Measurements from ENCODE around the gene TMEM167A. TPM values are rescaled to one million over a fixed set of nuclear protein-coding genes. Genes with fewer than 3 reads are reported as not detected.

Gene TMEM167A
- total and polyA plus RNA-seq, 2 donors (not counting 1 experiment from before 2014, with no cell fraction given), result 9.2 to 41.2 TPM

- H3K79me2 ChIP-seq (ENCODE audit: control insufficient read depth, insufficient read depth, low read length), result no peaks in the 10 kb centered on the region
- no peak for DNase-seq
- WGBS (ENCODE audit: insufficient coverage), result 100% methylated on average over 2 of the region's 3 CpGs
- TF ChIP-seq CTCF (IDR thresholded peaks at IDR 0.05) (no peak), EZH2 (IDR thresholded peaks at IDR 0.05; ENCODE audit: borderline replicate concordance, insufficient read depth, low read depth, low read length, poor library complexity, severe bottlenecking) (no peak)
- H3K4me3 Mint-ChIP-seq, result no peak overlapping the region
- no peaks in the 10 kb centered on the region for H3K4me1 ChIP-seq (ENCODE audit: control insufficient read depth in 2 of 2, insufficient read depth in 2 of 2, low read length in 2 of 2)
- H3K9me3 Mint-ChIP-seq (ENCODE audit: insufficient read depth), result peaks cover 5% of the 10 kb centered on the region
- no peaks in the 10 kb centered on the region for H3K27me3 ChIP-seq (replicated peaks in 1 of 4; ENCODE audit: control extremely low read depth in 1 of 4, control insufficient read depth in 3 of 4, insufficient read depth in 4 of 4, low read length in 3 of 4)
- intact Hi-C loops (cut with micrococcal nuclease), result no loop called here
- ChIA-PET CTCF (no interaction called here), POLR2A (no interaction called here)
- H3K4me1 Mint-ChIP-seq, result no peaks in the 10 kb centered on the region
- H2AFZ ChIP-seq (ENCODE audit: insufficient read depth, low read depth, low read length, poor library complexity, severe bottlenecking), result no peak overlapping the region
- H4K20me1 ChIP-seq (ENCODE audit: control insufficient read depth, insufficient read depth, low read length, poor library complexity, severe bottlenecking), result no peaks in the 10 kb centered on the region
- peaks cover 3 to 4% of the 10 kb centered on the region in 2 experiments for H3K36me3 ChIP-seq (replicated peaks in 1 of 2; ENCODE audit: control extremely low read depth in 1 of 2, control insufficient read depth in 1 of 2, extremely low read depth in 1 of 2, insufficient read depth in 2 of 2, low read length in 1 of 2)
- H3K9me3 ChIP-seq (ENCODE audit: control extremely low read depth in 1 of 3, control insufficient read depth in 2 of 3, insufficient read depth in 1 of 3, low read length in 2 of 3), result peaks cover 0 to 3% (median 0%) of the 10 kb centered on the region in 3 donors
- ATAC-seq (ENCODE audit: low read depth), result no peak
- H3K9ac ChIP-seq (ENCODE audit: low read length), result no peak overlapping the region
- H3K4me2 ChIP-seq (replicated peaks; ENCODE audit: low read depth, low read length, poor library complexity, severe bottlenecking), result no peak overlapping the region
- H3K27ac Mint-ChIP-seq, result no peak overlapping the region
- H3K27ac ChIP-seq (ENCODE audit: low read length in 2 of 2), result no peak overlapping the region
- H3K27me3 Mint-ChIP-seq, result no peaks in the 10 kb centered on the region
- H3K4me3 ChIP-seq (ENCODE audit: control extremely low read depth in 1 of 5, extremely low read depth in 1 of 5, insufficient read depth in 1 of 5, low read depth in 2 of 5, low read length in 4 of 5), result no peak overlapping the region
Observed at GRCh38 chr5:83107692-83108420, 30.7 kb upstream of the TMEM167A start.

GRCh38 chr5:83104021-83104420, 26.8 kb upstream of the TMEM167A start:
- Histone ChIP-seq H3K27ac (ENCODE audit: low read length in 2 of 2) (no peak overlapping the region), H3K4me1 (ENCODE audit: control insufficient read depth in 2 of 2, insufficient read depth in 2 of 2, low read length in 2 of 2) (no peaks in the 10 kb centered on the region), H3K9me3 (ENCODE audit: control extremely low read depth in 1 of 3, control insufficient read depth in 2 of 3, insufficient read depth in 1 of 3, low read length in 2 of 3) (no peaks in the 10 kb centered on the region), H4K20me1 (ENCODE audit: control insufficient read depth, insufficient read depth, low read length, poor library complexity, severe bottlenecking) (no peaks in the 10 kb centered on the region), H3K36me3 (replicated peaks in 1 of 2; ENCODE audit: control extremely low read depth in 1 of 2, control insufficient read depth in 1 of 2, extremely low read depth in 1 of 2, insufficient read depth in 2 of 2, low read length in 1 of 2) (no peaks in the 10 kb centered on the region), H3K27me3 (replicated peaks in 1 of 4; ENCODE audit: control extremely low read depth in 1 of 4, control insufficient read depth in 3 of 4, insufficient read depth in 4 of 4, low read length in 3 of 4) (no peaks in the 10 kb centered on the region), H3K9ac (ENCODE audit: low read length) (no peak overlapping the region), H3K79me2 (ENCODE audit: control insufficient read depth, insufficient read depth, low read length) (no peaks in the 10 kb centered on the region), H3K4me2 (replicated peaks; ENCODE audit: low read depth, low read length, poor library complexity, severe bottlenecking) (no peak overlapping the region), H2AFZ (ENCODE audit: insufficient read depth, low read depth, low read length, poor library complexity, severe bottlenecking) (no peak overlapping the region), H3K4me3 (ENCODE audit: control extremely low read depth in 1 of 5, extremely low read depth in 1 of 5, insufficient read depth in 1 of 5, low read depth in 2 of 5, low read length in 4 of 5) (no peak overlapping the region)
- CTCF ChIA-PET, result no interaction called here
- Mint-ChIP-seq H3K9me3 (ENCODE audit: insufficient read depth) (no peaks in the 10 kb centered on the region), H3K4me1 (no peaks in the 10 kb centered on the region), H3K27ac (no peak overlapping the region), H3K4me3 (no peak overlapping the region), H3K27me3 (no peaks in the 10 kb centered on the region)
- intact Hi-C loops (cut with micrococcal nuclease), result no loop called here
- POLR2A ChIA-PET, result no interaction called here
- TF ChIP-seq CTCF (IDR thresholded peaks at IDR 0.05), result no peak
- no peak for DNase-seq
- ATAC-seq (ENCODE audit: low read depth), result no peak
